ENCODE measurements around the gene LRRC7.
"Not testable (repeated sequence)": the region's sequence is repeated elsewhere in the genome, so short reads cannot be mapped to it uniquely, and the experiment has no call there.

Gene LRRC7

DNA sequence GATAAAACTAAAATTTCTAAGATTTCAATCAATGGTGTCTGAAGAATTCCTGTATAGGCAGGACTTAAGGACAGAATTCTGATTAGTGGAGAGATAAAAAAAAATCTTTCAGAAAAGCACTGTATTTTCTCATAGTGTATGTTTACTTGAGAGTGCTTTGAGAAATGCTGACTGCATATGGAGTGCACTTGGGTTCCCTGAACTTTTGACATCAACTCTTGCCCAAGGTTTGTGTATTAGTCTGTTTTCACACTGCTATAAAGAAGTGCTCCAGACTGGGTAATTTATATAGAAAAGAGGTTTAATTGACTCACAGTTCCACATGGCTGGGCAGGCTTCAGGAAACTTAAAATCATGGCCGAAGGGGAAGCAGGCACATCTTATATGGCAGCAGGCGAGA, 362.7 kb downstream of the LRRC7 start:
- no peak for DNase-seq (ENCODE audit: low read depth, low spot score)
- no peak overlapping the region for H3K27ac ChIP-seq

GRCh38 chr1:69932760-69933159, 365.0 kb downstream of the LRRC7 start:
- no peak for DNase-seq (ENCODE audit: low read depth, low spot score)
- H3K27ac ChIP-seq: no peak overlapping the region

GRCh38 chr1:69940231-69940630, 372.5 kb downstream of the LRRC7 start:
- DNase-seq (ENCODE audit: low read depth, low spot score): no peak
- H3K27ac ChIP-seq: no peak overlapping the region

GRCh38 chr1:69940816-69941215, 373.1 kb downstream of the LRRC7 start:
- DNase-seq (ENCODE audit: low read depth, low spot score): no peak
- H3K27ac ChIP-seq: no peak overlapping the region

DNA sequence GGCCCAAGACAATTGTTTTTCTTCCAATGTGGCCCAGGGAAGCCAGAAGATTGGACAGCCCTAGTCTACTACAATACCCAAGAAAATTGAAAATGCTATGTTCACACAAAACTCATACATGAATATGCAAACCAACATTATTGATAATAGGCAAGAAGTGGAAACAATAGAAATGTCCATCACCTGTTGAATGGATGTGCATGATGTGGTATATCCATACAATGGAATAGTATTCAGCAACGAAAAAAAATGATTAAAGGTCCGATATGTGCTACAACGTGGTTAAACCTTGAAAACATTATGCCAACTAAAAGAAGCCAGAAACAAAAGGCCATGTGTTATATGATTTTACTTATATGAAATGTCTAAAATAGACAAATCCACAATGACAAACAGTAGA, 375.3 kb downstream of the LRRC7 start:
- no peak overlapping the region for H3K27ac ChIP-seq
- no peak for DNase-seq (ENCODE audit: low read depth, low spot score)

DNA sequence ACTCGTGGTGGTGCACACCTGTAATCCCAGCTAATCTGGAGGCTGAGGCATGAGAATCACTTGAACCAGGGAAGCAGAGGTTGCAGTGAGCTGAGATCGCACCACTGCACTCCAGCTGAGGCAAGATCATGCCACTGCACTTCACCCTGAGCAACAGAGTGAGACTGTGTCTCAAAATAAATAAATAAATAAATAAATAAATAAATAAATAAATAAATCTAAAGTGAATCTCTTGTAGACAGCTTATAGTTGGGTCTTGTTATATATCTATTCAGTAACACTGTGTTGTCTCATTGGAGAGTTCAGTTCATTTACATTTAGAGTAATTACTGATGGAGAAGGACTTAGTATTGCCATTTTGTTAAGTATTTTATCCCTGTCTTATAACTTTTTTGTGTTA, 379.2 kb downstream of the LRRC7 start:
- DNase-seq (ENCODE audit: low read depth, low spot score): no peak
- no peak overlapping the region for H3K27ac ChIP-seq

- H3K27ac ChIP-seq: no peak overlapping the region
- DNase-seq (ENCODE audit: low read depth, low spot score): peak; percentile 48
Measured at GRCh38 chr1:69947837-69948236, 380.1 kb downstream of the LRRC7 start.

GRCh38 chr1:69952676-69953075, 385.0 kb downstream of the LRRC7 start:
- no peak overlapping the region for H3K27ac ChIP-seq
- no peak for DNase-seq (ENCODE audit: low read depth, low spot score)

GRCh38 chr1:69962452-69962851, 394.7 kb downstream of the LRRC7 start:
- not testable (repeated sequence) for H3K27ac ChIP-seq; DNase-seq (ENCODE audit: low read depth, low spot score)

DNA sequence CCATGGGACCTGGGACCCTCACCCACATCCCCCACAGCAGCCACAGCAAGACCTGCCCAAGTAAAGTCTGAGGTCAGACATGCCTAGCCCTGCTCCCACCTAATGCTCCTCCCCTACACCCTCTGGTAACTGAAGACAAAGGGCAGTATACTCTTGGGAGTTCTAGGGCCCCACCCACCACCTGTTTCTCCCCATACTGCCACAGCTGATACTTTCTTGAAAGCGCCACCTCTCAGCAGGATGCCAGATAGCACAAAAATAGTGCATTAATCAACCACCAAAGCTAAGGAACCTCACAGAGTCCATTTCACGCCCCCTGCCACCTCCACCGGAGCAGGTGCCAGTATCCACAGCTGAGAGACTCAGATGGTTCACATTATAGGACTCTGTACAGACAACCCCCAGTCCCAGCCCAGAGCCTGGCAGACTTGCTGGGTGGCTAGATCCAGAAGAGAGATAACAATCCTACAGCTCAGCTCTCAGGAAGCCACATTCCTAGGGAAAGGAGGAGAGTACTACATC, 399.6 kb downstream of the LRRC7 start:
- H3K27ac ChIP-seq: no peak overlapping the region
- DNase-seq (ENCODE audit: low read depth, low spot score): no peak

DNA sequence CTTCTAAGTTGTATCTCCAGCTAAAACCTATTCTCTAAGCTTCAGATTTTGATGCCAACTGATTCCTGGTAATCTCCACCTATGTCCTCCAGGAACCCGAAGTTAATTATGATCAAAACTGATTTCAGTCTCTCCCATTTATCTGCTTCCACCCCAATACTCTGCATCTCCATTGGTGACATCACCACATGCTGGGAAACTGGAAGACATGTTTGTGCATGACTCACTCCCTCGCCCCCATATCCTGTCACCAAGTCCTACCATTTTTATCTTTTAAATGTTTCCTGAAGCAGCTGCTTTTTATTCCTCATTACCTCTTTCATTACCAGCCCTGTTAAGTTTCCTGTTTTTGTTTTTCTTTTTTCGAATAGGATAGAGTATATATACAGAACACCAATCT, 409.2 kb downstream of the LRRC7 start:
- H3K27ac ChIP-seq: no peak overlapping the region
- DNase-seq (ENCODE audit: low read depth, low spot score): no peak

DNA sequence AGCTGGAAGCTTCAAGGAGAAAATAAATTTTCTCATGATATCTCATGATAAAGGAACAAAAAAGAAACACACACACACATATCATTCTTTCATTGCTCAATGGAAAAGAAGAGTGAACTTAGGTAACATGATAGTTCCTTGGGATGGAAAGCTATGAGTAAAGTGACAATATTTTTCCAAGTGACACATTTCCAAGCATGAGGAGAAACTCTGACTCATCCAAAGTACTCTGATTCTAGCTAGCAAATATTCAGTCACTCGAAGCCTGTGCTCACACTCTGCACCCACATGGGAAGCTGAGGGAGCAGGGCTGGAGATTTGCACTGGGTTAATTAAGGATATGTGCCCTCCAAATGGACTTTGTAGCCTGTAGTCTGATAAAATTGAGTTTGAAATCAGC, 415.3 kb downstream of the LRRC7 start:
- no peak overlapping the region for H3K27ac ChIP-seq
- no peak for DNase-seq (ENCODE audit: low read depth, low spot score)

DNA sequence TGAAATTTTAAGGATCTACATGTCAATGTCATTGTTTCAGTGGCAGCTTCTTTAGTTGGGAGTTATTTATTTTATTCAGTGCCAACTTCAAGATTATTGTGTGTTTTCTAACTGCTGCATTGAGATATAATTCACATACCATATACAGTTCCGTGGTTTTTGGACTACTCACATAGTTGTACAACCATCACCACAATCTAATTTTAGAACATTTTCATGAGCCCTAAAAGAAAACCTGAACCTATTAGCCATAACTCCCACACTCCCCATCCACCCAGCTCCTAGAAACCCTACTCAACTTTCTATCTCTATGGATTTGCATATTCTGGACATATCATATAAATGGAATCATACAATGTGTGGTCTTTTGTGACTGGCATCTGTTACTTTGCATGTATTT, 417.7 kb downstream of the LRRC7 start:
- no peak for DNase-seq (ENCODE audit: low read depth, low spot score)

GRCh38 chr1:69985901-69986439, 418.2 kb downstream of the LRRC7 start:
- H3K27ac ChIP-seq: no peak overlapping the region
- DNase-seq (ENCODE audit: low read depth, low spot score): no peak

More for the DNA sequence above, 417.7 kb downstream of the LRRC7 start:
- no peak overlapping the region for H3K27ac ChIP-seq

- no peak for DNase-seq (ENCODE audit: low read depth, low spot score)
Measured at GRCh38 chr1:69987881-69988280, 420.2 kb downstream of the LRRC7 start.

GRCh38 chr1:69991644-69992043, 423.9 kb downstream of the LRRC7 start:
- no peak overlapping the region for H3K27ac ChIP-seq
- no peak for DNase-seq (ENCODE audit: low read depth, low spot score)

More at GRCh38 chr1:69987881-69988280, 420.2 kb downstream of the LRRC7 start:
- no peak overlapping the region for H3K27ac ChIP-seq

DNA sequence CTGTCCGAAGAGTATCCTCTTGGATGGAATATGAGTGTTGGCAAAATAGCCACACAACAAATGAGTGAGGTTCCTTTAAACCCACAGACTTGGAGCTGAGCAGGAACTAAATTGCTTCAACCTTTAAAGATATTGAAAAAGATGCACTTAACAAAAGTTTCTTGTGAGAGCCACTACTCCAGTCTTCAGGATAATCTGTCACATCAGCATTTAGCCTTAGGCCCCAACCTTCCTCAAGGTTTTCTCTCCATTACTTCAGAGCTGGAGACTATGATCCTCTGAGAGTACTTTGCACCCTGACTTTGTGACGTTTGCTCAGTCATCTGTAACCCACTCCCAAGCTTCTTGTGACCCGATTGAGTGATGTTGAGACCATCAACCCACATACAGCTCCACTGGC, 424.9 kb downstream of the LRRC7 start:
- H3K27ac ChIP-seq: no peak overlapping the region
- DNase-seq (ENCODE audit: low read depth, low spot score): no peak

DNA sequence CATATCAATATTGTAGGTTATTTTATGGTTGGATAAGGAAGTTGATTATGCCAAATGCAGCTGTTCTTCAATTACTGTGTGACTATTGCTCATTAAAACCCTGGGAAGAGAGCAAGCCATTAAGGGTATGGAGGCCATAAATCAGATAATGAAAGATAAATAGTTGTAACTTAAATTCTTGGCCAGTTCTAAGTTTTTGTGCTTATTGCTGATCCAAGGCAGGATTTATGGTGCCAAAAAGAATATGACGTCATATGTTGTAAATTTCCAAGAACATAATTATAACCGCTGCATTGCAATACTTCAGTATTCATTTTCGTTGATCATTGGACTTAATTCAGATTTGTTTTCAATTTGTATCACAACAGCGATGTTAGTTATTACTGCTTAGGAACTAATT, 426.1 kb downstream of the LRRC7 start:
- no peak for DNase-seq (ENCODE audit: low read depth, low spot score)
- H3K27ac ChIP-seq: no peak overlapping the region

- no peak for DNase-seq (ENCODE audit: low read depth, low spot score)
- H3K27ac ChIP-seq: no peak overlapping the region
Measured at GRCh38 chr1:69994241-69994640, 426.5 kb downstream of the LRRC7 start.

GRCh38 chr1:69998847-69999246, 431.1 kb downstream of the LRRC7 start:
- no peak for DNase-seq (ENCODE audit: low read depth, low spot score)
- H3K27ac ChIP-seq: no peak overlapping the region

GRCh38 chr1:70003211-70003908, 435.6 kb downstream of the LRRC7 start:
- no peak overlapping the region for H3K27ac ChIP-seq
- no peak for DNase-seq (ENCODE audit: low read depth, low spot score)
